GM12891 (cell line): ENCODE measurements around the gene F10.

Source experiments
- DNase-seq: peaks from one replicate; pipeline ENCODE4 v3.0.0; 2011; ENCODE audit warnings: low spot score; ENCODE audit not compliant: insufficient read length
- FAIRE-seq: peaks from 2 replicates; lab custom pipeline; 2011; peaks lifted over from hg19 to GRCh38; lab: Jason Lieb, UNC
- PAX5 ChIP-seq: IDR thresholded peaks from 2 replicates; pipeline ENCODE4 v1.6.1; 2011; ENCODE audit warnings: low read length, moderate library complexity, mild to moderate bottlenecking; ENCODE audit not compliant: insufficient read depth, severe bottlenecking
- POLR2A ChIP-seq: IDR thresholded peaks from 2 replicates; pipeline ENCODE4 v1.6.1; 2011; ENCODE audit warnings: low read depth, low read length, control low read depth
- POLR2AphosphoS5 ChIP-seq: IDR thresholded peaks from 2 replicates; pipeline ENCODE4 v1.6.1; 2011; ENCODE audit warnings: low read depth, low read length, control low read depth
- POU2F2 ChIP-seq: IDR thresholded peaks from 2 replicates; pipeline ENCODE4 v1.6.1; 2011; ENCODE audit warnings: low read depth, mild to moderate bottlenecking, control low read depth, low read length, moderate library complexity
- SPI1 ChIP-seq: IDR thresholded peaks from 2 replicates; pipeline ENCODE4 v1.6.1; 2011; ENCODE audit warnings: low read depth, low read length, control low read depth
- TAF1 ChIP-seq: IDR thresholded peaks from 2 replicates; pipeline ENCODE4 v1.6.1; 2011; ENCODE audit warnings: low read depth, low read length, control low read depth

Gene F10

GRCh38 chr13:113162783-113163685, 40.4 kb downstream of the F10 start:
- TF ChIP-seq PAX5 (no peak), POU2F2 (no peak), SPI1 (no peak), POLR2A (no peak), TAF1 (no peak), POLR2AphosphoS5 (no peak)
- FAIRE-seq (no peak), DNase-seq (no peak)

GRCh38 chr13:113164492-113164891, 41.9 kb downstream of the F10 start:
- no peak for DNase-seq
- no peak for FAIRE-seq
- TF ChIP-seq POLR2AphosphoS5 (no peak), POLR2A (no peak), TAF1 (no peak), POU2F2 (no peak), SPI1 (no peak), PAX5 (no peak)

DNA sequence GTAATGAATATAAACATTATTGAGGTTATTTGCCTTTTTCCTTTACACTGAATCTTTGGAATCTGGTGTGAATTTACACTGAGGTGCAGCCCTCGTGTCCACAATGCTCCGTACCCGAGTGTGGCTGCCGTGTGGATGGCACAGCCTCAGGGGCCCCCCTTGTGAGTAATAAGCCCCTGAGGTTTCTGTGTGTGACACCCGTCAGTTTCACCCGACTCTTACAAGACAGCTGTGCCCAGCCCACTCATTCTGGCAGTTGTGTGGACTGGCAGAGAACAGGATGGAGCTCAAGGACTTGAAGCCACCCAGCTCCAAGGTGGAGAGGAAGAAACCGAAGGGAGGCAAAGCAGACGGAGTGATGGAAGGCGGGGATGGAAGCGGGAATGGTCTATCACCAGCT, 43.7 kb downstream of the F10 start:
- no peak for FAIRE-seq
- no peak for DNase-seq
- TF ChIP-seq SPI1 (no peak), POLR2A (no peak), TAF1 (no peak), POLR2AphosphoS5 (no peak), POU2F2 (no peak), PAX5 (no peak)

DNA sequence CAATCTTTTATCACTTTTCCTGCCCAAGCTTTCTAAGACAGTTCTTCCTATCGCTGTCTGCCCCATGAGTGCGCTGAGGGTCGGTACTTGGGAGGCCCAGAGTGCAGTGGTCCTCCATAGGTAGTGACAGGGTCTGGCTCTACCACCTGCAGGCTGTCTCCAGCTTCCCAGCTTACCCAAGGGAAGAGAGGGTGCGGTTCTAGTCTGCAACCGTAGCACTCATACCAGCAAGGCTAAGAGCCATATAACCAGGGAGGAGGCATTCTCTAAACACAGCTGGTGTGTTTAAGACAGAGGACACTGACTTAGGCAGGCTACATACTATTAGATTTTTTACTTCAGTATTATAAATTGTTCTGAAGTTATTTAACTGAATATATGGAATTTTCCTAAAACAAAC, 44.1 kb downstream of the F10 start:
- TF ChIP-seq SPI1 (no peak), POLR2AphosphoS5 (no peak), PAX5 (no peak), POLR2A (no peak), TAF1 (no peak), POU2F2 (no peak)
- DNase-seq (no peak), FAIRE-seq (no peak)

DNA sequence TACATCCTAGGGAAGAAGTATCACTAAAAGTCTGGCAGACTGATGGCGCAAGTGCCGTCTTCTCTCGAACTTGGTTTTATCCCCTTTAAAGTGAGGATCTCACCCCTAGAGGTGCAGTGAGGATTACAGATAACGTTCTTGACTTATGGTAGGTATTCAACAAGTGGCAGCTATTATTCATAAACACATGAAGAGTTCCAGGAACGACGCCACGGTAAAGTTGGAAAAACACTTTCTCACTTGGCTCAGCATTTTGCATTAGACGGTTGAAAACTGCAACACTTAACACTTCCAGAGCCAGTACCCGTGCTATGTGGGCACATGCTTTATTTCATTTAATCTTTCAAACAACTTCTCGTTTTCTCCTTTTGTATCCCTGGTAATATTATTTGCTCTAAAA, 44.6 kb downstream of the F10 start:
- TF ChIP-seq POLR2A (no peak), TAF1 (no peak), SPI1 (no peak), POU2F2 (no peak), PAX5 (no peak), POLR2AphosphoS5 (no peak)
- no peak for FAIRE-seq
- DNase-seq: no peak

GRCh38 chr13:113167575-113167974, 45.0 kb downstream of the F10 start:
- TF ChIP-seq POLR2AphosphoS5 (no peak), PAX5 (no peak), SPI1 (no peak), POLR2A (no peak), POU2F2 (no peak), TAF1 (no peak)
- no peak for DNase-seq
- no peak for FAIRE-seq

GRCh38 chr13:113168211-113168610, 45.6 kb downstream of the F10 start:
- DNase-seq (no peak), FAIRE-seq (no peak)
- TF ChIP-seq PAX5 (no peak), POLR2AphosphoS5 (no peak), TAF1 (no peak), SPI1 (no peak), POU2F2 (no peak), POLR2A (no peak)

GRCh38 chr13:113169277-113170272, 47.0 kb downstream of the F10 start:
- DNase-seq (no peak), FAIRE-seq (peak; percentile 48)

DNA sequence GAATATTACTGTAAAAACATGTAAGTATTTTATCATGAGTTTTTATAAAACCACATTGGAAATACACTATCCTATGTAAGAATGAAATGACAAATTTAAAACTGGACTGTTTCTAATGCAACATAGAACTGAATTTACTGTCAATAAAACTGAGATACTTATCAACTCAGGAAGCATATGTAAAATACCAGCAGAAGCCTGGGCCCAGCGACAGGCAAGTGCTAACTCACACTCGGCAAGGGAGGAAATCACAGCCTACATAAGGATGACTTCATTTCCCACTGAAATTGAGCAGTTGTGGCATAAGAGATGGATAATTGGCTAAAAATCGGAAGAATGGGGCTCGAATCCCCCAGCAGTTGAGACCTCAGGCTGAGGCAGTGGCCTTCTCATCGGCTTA, 47.9 kb downstream of the F10 start:
- TF ChIP-seq SPI1: no peak
- TF ChIP-seq PAX5: no peak
- no peak for TF ChIP-seq POLR2AphosphoS5
- TF ChIP-seq TAF1: no peak
- no peak for TF ChIP-seq POU2F2
- FAIRE-seq (no peak), DNase-seq (no peak)

More at GRCh38 chr13:113169277-113170272, 47.0 kb downstream of the F10 start:
- no peak for TF ChIP-seq POLR2AphosphoS5
- TF ChIP-seq SPI1: 0 out of 2 replicates have a peak, but pooled peaks have one; percentile 10
